ENCODE data around the gene CYSRT1.
A peak's percentile ranks its signal among the peaks of the same experiment; 100 is the strongest.

The CYSRT1 gene

GRCh38 chr9:137201205-137201868 lies 23.6 kb upstream of the CYSRT1 start:
- no peak for TF ChIP-seq POLR2A (IDR thresholded peaks at IDR 0.05; ENCODE audit: low read depth, low read length)
- TF ChIP-seq POLR2AphosphoS5 (IDR thresholded peaks at IDR 0.05; ENCODE audit: low read depth, low read length): no peak
- no peak for TF ChIP-seq TAF1 (IDR thresholded peaks at IDR 0.05; ENCODE audit: borderline replicate concordance, low read depth, low read length)
- DNase-seq (ENCODE audit: insufficient read length) (no peak), FAIRE-seq (no peak)

GRCh38 chr9:137202966-137203365 lies 22.0 kb upstream of the CYSRT1 start:
- DNase-seq (ENCODE audit: insufficient read length) (no peak), FAIRE-seq (no peak)
- no peak for TF ChIP-seq POLR2AphosphoS5 (IDR thresholded peaks at IDR 0.05; ENCODE audit: low read depth, low read length)
- no peak for TF ChIP-seq TAF1 (IDR thresholded peaks at IDR 0.05; ENCODE audit: borderline replicate concordance, low read depth, low read length)
- no peak for TF ChIP-seq POLR2A (IDR thresholded peaks at IDR 0.05; ENCODE audit: low read depth, low read length)

GRCh38 chr9:137204731-137205125 lies 20.2 kb upstream of the CYSRT1 start:
- FAIRE-seq (no peak), DNase-seq (ENCODE audit: insufficient read length) (no peak)
- TF ChIP-seq POLR2AphosphoS5 (IDR thresholded peaks at IDR 0.05; ENCODE audit: low read depth, low read length): no peak
- no peak for TF ChIP-seq POLR2A (IDR thresholded peaks at IDR 0.05; ENCODE audit: low read depth, low read length)
- TF ChIP-seq TAF1 (IDR thresholded peaks at IDR 0.05; ENCODE audit: borderline replicate concordance, low read depth, low read length): no peak

- DNase-seq (ENCODE audit: insufficient read length): peak; percentile 100
- peak; percentile 97 for FAIRE-seq
- TF ChIP-seq POLR2A (IDR thresholded peaks at IDR 0.05; ENCODE audit: low read depth, low read length) (peak; percentile 88), TAF1 (IDR thresholded peaks at IDR 0.05; ENCODE audit: borderline replicate concordance, low read depth, low read length) (peak; percentile 78; the same call in 1 of the 2 replicates), POLR2AphosphoS5 (IDR thresholded peaks at IDR 0.05; ENCODE audit: low read depth, low read length) (peak; percentile 78)
Observed at GRCh38 chr9:137205126-137206069, 19.6 kb upstream of the CYSRT1 start, which contains the start of the genes NDOR1 and TMEM203. Gene NDOR1 (plus strand): TSS chr9:137205700. CDS start chr9:137205778, 78 bp downstream. Gene TMEM203 (minus strand): TSS chr9:137205648. CDS start chr9:137205414, 234 bp downstream.

- no peak for DNase-seq (ENCODE audit: insufficient read length)
- TF ChIP-seq POLR2AphosphoS5 (IDR thresholded peaks at IDR 0.05; ENCODE audit: low read depth, low read length): no peak
- no peak; the same call in 1 of the 2 replicates for TF ChIP-seq POLR2A (IDR thresholded peaks at IDR 0.05; ENCODE audit: low read depth, low read length)
- no peak for TF ChIP-seq TAF1 (IDR thresholded peaks at IDR 0.05; ENCODE audit: borderline replicate concordance, low read depth, low read length)
- FAIRE-seq: no peak
Observed at GRCh38 chr9:137206602-137207001, 18.4 kb upstream of the CYSRT1 start.

GRCh38 chr9:137211532-137211931 lies 13.4 kb upstream of the CYSRT1 start:
- TF ChIP-seq TAF1 (IDR thresholded peaks at IDR 0.05; ENCODE audit: borderline replicate concordance, low read depth, low read length) (no peak), POLR2A (IDR thresholded peaks at IDR 0.05; ENCODE audit: low read depth, low read length) (peak; percentile 15; the same call in 1 of the 2 replicates), POLR2AphosphoS5 (IDR thresholded peaks at IDR 0.05; ENCODE audit: low read depth, low read length) (no peak)
- DNase-seq (ENCODE audit: insufficient read length) (no peak), FAIRE-seq (peak; percentile 17)

- TF ChIP-seq POLR2A (IDR thresholded peaks at IDR 0.05; ENCODE audit: low read depth, low read length) (no peak), POLR2AphosphoS5 (IDR thresholded peaks at IDR 0.05; ENCODE audit: low read depth, low read length) (no peak), TAF1 (IDR thresholded peaks at IDR 0.05; ENCODE audit: borderline replicate concordance, low read depth, low read length) (no peak)
- DNase-seq (ENCODE audit: insufficient read length) (no peak), FAIRE-seq (no peak)
Observed at GRCh38 chr9:137212520-137212919, 12.5 kb upstream of the CYSRT1 start.

GRCh38 chr9:137213160-137214060 lies 11.6 kb upstream of the CYSRT1 start:
- no peak for FAIRE-seq
- TF ChIP-seq TAF1 (IDR thresholded peaks at IDR 0.05; ENCODE audit: borderline replicate concordance, low read depth, low read length) (no peak), POLR2AphosphoS5 (IDR thresholded peaks at IDR 0.05; ENCODE audit: low read depth, low read length) (no peak), POLR2A (IDR thresholded peaks at IDR 0.05; ENCODE audit: low read depth, low read length) (no peak)
- DNase-seq (ENCODE audit: insufficient read length): no peak

GRCh38 chr9:137214620-137215019 lies 10.4 kb upstream of the CYSRT1 start:
- FAIRE-seq (no peak), DNase-seq (ENCODE audit: insufficient read length) (no peak)
- no peak for TF ChIP-seq TAF1 (IDR thresholded peaks at IDR 0.05; ENCODE audit: borderline replicate concordance, low read depth, low read length)
- TF ChIP-seq POLR2A (IDR thresholded peaks at IDR 0.05; ENCODE audit: low read depth, low read length): no peak
- TF ChIP-seq POLR2AphosphoS5 (IDR thresholded peaks at IDR 0.05; ENCODE audit: low read depth, low read length): no peak

GRCh38 chr9:137215196-137215986 lies 9.6 kb upstream of the CYSRT1 start:
- DNase-seq (ENCODE audit: insufficient read length): no peak
- TF ChIP-seq TAF1 (IDR thresholded peaks at IDR 0.05; ENCODE audit: borderline replicate concordance, low read depth, low read length): no peak
- TF ChIP-seq POLR2A (IDR thresholded peaks at IDR 0.05; ENCODE audit: low read depth, low read length): no peak
- no peak for TF ChIP-seq POLR2AphosphoS5 (IDR thresholded peaks at IDR 0.05; ENCODE audit: low read depth, low read length)
- FAIRE-seq: no peak
